Ammon's horn (tissue), 1 donor: ENCODE data around the gene SLC4A2.
A peak's percentile ranks its signal among the peaks of the same experiment; 100 is the strongest.

ENCODE experiments used
- DNase-seq: peaks from one replicate; pipeline ENCODE4 v3.0.0-alpha.2; 2016; ENCODE audit warnings: low spot score

Gene SLC4A2

DNA sequence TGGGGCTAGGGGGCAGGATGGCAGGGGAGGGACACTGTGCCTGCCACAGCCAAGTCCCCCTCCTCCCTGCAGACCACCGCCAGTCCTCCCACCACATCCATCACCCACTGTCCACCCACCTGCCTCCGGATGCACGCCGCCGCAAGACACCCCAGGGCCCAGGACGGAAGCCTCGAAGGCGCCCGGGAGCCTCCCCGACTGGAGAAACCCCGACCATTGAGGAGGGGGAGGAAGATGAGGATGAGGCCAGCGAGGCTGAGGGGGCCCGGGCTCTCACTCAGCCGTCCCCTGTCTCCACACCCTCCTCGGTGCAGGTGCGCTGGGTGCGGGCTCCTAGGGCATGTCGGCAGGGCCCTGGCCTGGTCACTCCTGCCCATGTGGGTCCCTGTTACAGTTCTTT, 5.1 kb downstream of the SLC4A2 start:
- no peak for DNase-seq

- no peak for DNase-seq
These were observed 5.6 kb downstream of the SLC4A2 start for GRCh38 chr7:151064993-151065392.

- no peak for DNase-seq
These were observed 6.1 kb downstream of the SLC4A2 start for GRCh38 chr7:151065516-151065915.

GRCh38 chr7:151066273-151066974, 7.0 kb downstream of the SLC4A2 start:
- no peak for DNase-seq

DNA sequence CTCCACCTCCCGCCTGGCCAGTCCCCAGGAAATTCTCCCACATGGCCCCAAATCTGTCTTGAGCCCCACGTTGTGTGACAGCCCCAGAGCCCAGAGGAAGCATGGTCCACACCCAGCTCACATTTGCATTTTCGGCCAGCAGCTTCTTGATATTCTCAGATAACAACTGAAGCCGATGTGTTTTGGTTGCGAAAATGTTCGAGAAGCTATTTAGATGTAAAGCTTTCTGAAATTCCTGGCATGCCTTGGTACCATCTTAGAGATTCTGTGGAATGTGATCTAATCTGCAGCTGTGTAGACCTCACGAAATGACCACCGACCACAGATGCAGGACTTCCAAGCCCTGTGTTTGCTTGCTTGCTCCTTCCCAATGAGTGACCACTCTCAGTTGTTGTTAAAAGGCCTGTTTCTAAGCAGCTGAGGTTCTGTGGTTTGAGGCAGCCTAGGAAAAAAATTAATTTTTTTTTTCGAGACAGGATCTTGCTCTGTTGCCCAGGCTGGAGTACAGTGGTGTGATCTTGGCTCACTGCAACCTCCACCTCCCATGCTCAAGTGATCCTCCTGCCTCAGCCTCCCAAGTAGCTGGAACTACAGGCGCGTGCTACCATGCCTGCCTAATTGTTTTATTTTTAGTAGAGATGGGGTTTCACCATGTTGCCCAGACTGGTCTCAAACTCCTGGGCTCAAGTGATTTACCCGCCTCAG, 8.8 kb downstream of the SLC4A2 start:
- DNase-seq: no peak

GRCh38 chr7:151069841-151070573, 10.6 kb downstream of the SLC4A2 start:
- DNase-seq: no peak

DNA sequence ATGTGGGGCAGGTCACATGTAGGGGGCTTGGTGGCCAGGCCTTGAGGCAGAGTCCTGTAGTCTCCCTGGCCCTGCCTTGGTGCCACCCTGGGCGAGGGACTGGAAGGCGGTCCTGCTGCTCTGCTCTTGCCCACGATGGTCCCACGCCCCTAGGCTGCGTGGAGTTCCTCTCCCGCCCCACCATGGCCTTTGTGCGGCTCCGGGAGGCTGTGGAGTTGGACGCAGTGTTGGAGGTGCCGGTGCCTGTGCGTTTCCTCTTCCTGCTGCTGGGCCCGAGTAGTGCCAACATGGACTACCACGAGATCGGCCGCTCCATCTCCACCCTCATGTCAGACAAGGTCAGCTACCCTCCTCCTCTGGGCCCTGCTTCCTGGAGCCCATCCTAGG, 11.2 kb downstream of the SLC4A2 start:
- DNase-seq: no peak

- DNase-seq: no peak
These were observed 11.9 kb downstream of the SLC4A2 start for GRCh38 chr7:151071032-151071866.

DNA sequence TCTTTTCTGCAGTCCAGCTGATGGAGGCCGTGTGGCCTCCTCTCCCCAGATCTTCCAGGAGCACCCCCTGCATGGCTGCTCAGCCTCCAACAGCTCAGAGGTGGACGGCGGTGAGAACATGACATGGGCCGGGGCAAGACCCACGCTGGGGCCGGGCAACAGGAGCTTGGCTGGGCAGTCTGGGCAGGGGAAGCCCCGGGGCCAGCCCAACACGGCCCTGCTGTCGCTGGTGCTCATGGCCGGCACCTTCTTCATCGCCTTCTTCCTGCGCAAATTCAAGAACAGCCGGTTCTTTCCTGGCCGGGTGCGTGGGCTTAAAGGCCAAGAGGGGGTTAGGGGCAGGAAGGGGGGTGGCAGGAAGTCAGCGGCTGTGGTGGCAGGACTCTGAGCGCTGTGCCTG, 14.6 kb downstream of the SLC4A2 start:
- DNase-seq: no peak

DNA sequence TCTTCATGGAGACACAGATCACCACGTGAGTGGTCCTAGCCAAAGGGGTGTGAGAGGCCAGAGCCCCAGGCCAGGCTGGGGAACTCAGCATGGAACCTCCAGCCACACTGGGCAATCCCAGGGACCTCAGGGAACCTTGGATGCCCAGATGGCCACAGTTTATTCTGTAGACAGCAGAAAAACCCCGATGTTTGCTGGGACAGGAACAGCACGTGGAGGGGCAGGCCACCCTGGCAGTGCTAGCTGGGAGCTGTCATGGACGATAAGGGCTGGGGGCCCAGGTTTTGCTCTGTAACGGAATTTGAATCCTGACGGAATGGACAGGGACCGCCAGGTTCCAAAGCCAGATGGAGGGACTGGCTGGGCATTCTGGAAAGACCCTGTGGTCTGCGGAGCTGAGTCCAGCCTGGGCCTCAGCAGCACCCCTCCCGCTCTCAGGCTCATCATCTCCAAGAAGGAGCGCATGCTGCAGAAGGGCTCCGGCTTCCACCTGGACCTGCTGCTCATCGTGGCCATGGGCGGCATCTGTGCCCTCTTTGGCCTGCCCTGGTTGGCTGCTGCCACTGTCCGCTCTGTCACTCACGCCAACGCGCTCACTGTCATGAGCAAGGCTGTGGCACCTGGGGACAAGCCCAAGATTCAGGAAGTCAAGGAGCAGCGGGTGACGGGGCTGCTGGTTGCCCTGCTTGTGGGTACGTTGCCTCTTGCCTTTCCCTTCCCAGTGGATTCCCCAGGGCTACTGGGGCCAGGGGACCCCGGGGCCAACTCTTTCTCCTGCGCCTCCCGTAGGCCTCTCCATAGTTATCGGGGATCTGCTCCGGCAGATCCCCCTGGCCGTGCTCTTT, 15.7 kb downstream of the SLC4A2 start:
- DNase-seq: no peak

DNA sequence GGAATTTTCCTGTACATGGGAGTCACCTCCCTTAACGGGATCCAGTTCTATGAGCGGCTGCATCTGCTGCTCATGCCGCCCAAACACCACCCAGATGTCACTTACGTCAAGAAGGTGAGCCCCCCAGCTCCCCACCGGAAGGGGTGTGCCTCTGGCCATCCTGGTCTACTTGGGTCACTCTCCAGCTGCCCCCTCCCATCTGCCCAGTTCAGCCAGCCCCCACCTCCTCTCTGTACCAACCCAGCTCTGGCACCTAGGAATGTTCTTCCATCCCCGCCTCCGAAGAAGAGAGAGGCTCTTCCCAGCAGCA, 16.2 kb downstream of the SLC4A2 start:
- DNase-seq: no peak

GRCh38 chr7:151075978-151076426, 16.6 kb downstream of the SLC4A2 start:
- no peak for DNase-seq

DNA sequence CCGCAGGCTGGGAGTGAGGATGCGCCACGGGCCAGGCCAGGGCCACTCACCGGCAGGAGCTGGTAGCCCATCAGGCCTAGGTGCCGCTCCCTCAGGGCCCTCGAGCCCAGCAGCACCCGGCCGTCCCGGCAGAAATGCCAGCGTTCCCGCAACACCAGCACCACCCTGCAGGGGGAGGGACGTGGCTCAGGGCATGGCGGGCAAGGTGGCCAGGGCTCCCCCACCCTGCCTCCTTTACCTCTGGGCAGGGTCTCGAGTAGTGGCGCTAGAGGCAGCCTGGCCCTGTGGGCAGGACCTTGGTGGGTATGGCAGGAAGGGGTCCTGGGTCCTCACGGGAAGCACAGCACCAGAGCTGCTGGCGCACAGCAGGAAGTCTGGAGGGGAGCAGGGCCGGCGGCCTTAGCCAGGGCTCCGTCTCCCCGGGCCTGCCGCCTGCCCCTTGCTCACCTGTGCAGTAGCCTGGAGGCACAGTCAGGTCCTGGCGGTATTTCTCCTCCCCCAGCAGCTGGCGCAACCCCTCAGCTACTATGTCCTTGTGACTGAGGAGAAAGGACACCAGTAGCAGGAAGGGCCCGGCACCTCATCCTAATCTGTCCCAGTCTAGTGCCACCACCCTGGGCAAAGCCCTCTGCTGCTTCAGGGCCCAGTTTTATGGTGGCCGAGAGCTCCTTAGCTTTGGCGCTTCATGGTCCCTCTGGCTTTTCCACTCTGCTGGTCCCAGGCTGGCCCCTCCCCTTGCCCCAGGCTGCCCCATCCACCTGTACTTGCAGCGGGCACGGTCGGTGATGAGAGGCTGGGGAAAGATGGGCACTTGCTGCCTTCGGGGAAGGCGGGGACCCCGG, 17.7 kb downstream of the SLC4A2 start:
- no peak for DNase-seq

DNA sequence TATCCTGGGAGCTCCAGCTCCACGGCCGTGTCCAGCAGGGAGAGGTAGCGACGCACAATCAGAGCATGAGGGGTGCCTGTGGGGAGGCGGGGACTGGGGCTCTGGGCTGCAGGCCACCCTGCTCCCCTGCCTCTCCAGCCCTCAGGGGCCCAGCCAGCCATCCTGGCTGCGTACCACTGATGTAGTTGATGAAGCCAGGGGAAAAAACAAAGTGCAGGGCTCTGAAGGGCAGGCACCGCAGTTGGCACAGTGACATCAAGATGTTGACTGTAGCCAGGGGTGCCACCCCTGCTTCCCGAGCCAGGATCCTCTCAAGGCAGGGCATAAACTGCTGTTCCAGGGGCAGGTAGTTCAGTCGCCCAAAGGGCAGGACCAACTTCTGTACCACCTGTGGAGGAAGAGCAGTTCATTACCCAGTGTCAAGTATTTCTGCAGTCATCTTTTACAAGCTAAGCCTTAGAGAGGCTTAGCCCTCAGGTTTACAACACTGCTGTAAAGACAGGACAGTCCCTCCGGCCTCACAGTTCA, 18.4 kb downstream of the SLC4A2 start:
- DNase-seq: no peak

DNA sequence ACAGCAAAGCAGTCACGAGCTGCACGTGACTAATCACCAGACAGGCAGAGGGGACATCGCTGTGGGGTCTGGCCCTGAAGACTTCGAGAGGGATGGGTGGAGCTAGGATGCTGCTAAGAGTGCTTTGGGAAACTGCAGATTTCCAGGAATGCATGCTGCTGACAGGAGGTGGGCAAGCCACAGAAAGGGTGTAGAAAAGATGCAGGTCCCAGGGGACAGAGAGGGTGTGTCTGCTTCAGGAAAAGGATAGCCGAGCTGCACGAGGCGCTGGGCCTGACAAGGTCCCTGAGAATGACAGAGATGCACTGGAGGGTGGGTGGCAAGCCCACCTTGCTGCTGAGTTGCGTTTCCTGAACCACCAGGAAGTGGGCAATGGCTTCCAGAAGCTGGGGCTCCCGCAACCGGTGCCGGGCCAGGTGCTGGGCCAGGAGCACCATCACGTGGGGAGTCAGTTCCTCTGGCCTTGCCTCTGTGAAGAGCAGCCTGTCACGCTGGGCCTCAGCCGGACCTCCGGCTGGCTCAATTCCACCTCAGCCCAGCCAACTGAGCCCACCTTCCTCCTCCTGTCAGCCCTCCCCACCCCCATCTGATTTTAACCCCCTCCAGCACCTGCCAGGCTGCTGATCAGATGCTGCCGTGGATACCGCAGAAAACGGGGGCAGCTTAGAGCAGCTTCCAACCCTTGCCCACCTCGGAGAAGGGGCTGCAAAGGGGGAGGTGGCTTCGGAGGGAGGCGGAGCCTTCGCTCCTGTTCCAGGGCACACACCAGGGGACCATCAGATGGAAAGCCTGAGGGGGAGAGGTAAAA, 19.0 kb downstream of the SLC4A2 start:
- no peak for DNase-seq

DNA sequence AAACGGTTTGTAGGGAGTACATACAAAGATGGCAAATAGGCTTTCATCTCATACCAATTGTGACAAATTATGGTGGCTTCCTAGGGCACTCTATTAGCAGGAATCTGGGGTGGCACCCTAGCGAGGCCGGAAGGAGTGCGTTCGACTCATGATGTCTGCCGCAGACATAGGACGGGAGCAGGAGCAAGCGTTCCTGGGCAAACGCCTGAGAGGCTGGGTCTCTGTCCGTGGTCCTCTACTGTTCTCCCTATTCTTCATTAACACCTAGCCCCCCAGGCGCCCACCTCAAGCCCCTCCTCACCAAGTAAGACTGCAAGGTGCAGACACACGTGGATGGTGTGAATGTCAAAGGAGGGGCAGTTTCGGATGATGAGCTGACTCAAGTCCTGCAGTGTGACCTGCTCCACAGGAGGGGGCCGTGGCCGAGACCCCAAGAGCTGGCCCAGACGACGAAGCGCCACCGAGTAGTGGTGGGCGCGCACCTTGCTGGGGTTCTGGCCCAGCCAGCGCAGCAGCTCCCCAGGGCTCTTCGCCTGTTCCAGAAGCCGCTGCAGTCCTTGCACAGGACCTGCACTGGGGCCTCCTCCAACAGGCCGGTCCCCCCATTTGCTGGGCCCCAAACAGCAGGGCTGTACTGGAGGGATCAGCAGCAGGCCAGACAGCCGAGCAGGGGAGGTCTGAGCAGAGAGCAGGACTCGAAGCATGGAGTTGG, 20.0 kb downstream of the SLC4A2 start:
- no peak for DNase-seq

- DNase-seq: no peak
These were observed 20.7 kb downstream of the SLC4A2 start for GRCh38 chr7:151080067-151080521.

- DNase-seq: peak; percentile 95
These were observed 21.3 kb downstream of the SLC4A2 start, which contains the start of gene FASTK for GRCh38 chr7:151080522-151081169. TSS of gene FASTK (minus strand) at chr7:151080809. CDS start at chr7:151080766, 43 bp downstream.
